Activated naive CD8-positive, alpha-beta T cell treated with anti-CD3 and anti-CD28 coated beads, Interleukin-2, amount 10 ng/mL, durations not matched to agents 7 days and 5 days (primary cell): ENCODE measurements around the gene ITIH2. TPM values are rescaled to one million over a fixed set of nuclear protein-coding genes. Genes with fewer than 3 reads are reported as not detected.
"Not testable (repeated sequence)": the region's sequence is repeated elsewhere in the genome, so short reads cannot be mapped to it uniquely, and the experiment has no call there.

Experiments used
- ATAC-seq: fragments of 150-1000 bp; cut with Tn5 transposase; one replicate; pipeline ENCODE4 v1.10.0; 2021; ENCODE audit warnings: low read depth, moderate library complexity
- POLR2A ChIA-PET: fragments of 350-600 bp; sonication (Branson Sonifier 250); formaldehyde crosslinking; loops from one replicate; lab custom pipeline; 2021; ENCODE audit warnings: antibody characterized with exemption; lab: Charles Lee
- DNase-seq: peaks from one replicate; pipeline ENCODE4 v3.0.0; 2021
- H3K27ac Mint-ChIP-seq: one replicate; pipeline ENCODE4 v1.8.0; 2022; ENCODE audit warnings: mild to moderate bottlenecking, mixed read lengths
- H3K27me3 Mint-ChIP-seq: one replicate; pipeline ENCODE4 v1.8.0; 2022; ENCODE audit warnings: mild to moderate bottlenecking, moderate library complexity, mixed read lengths
- H3K36me3 Mint-ChIP-seq: one replicate; pipeline ENCODE4 v1.8.0; 2021; ENCODE audit warnings: mild to moderate bottlenecking, mixed read lengths
- H3K4me1 Mint-ChIP-seq: one replicate; pipeline ENCODE4 v1.8.0; 2021; ENCODE audit warnings: mixed read lengths
- H3K4me3 Mint-ChIP-seq: one replicate; pipeline ENCODE4 v1.8.0; 2022; ENCODE audit warnings: mild to moderate bottlenecking, moderate library complexity, mixed read lengths
- H3K9me3 Mint-ChIP-seq: one replicate; pipeline ENCODE4 v1.8.0; 2021; ENCODE audit warnings: mixed read lengths
- total RNA-seq, 2 experiments: library from RNA; stranded (reverse); gene quantifications; one replicate each; pipeline ENCODE4 v1.2.3, GENCODE V29; 2021

The ITIH2 gene
- total RNA-seq, 2 experiments from 2014 or later: not detected

- H3K9me3 Mint-ChIP-seq: no peaks in the 10 kb centered on the region
- no peak overlapping the region for H3K4me3 Mint-ChIP-seq
- H3K27ac Mint-ChIP-seq: no peak overlapping the region
- H3K27me3 Mint-ChIP-seq: peaks cover 50% of the 10 kb centered on the region
- H3K4me1 Mint-ChIP-seq: no peaks in the 10 kb centered on the region
- DNase-seq: no peak
- POLR2A ChIA-PET: no interaction called here
- ATAC-seq: no peak
- no peaks in the 10 kb centered on the region for H3K36me3 Mint-ChIP-seq
These were observed 1.2 kb downstream of the ITIH2 start for GRCh38 chr10:7704071-7705016.

DNA sequence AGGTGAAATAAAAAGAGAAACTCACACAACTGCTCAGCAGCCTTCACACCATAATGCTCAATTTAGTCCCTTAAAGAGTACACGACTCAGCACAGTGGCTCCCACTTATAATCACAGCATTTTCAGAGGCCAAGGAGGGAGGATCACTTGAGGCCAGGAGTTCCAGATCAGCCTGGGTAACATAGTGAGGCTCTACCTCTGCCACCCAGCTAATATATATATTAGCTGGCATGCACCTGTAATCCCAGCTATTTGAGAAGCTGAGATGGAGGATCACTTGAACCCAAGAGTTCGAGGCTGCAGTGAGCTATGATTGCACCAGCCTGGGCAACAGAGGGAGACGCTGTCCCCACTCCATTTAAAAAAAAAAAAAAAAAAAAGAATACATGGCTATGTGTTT, 2.2 kb downstream of the ITIH2 start:
- H3K4me3 Mint-ChIP-seq: no peak overlapping the region
- DNase-seq (no peak), ATAC-seq (no peak)
- H3K27ac Mint-ChIP-seq: no peak overlapping the region
- POLR2A ChIA-PET: no interaction called here
- H3K27me3 Mint-ChIP-seq: peaks cover 50% of the 10 kb centered on the region
- no peaks in the 10 kb centered on the region for H3K4me1 Mint-ChIP-seq
- H3K36me3 Mint-ChIP-seq: no peaks in the 10 kb centered on the region
- H3K9me3 Mint-ChIP-seq: no peaks in the 10 kb centered on the region

GRCh38 chr10:7706534-7707073, 3.5 kb downstream of the ITIH2 start:
- Mint-ChIP-seq H3K27me3 (peaks cover 58% of the 10 kb centered on the region), H3K4me1 (no peaks in the 10 kb centered on the region), H3K9me3 (peaks cover 2% of the 10 kb centered on the region), H3K36me3 (no peaks in the 10 kb centered on the region), H3K4me3 (no peak overlapping the region), H3K27ac (no peak overlapping the region)
- no peak for ATAC-seq
- POLR2A ChIA-PET: no interaction called here
- no peak for DNase-seq

DNA sequence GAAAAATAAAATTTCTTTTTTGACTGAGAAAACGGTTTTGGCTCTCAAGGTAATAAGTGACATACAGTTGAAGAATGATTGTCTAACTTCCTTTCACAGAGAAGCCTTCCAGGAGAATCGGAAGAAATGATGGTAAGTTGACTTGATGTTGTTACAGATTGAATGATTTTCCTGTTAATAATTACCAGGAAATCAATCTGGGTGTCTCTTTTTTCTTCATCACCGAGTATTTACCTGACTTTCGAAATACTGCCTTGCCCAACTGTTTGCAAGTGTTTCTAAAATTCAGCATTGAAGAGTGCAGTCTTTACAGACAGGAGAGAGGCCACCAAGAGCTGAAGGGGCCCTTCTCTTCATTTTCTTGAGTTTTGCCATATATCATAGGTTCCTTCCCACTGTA, 4.0 kb downstream of the ITIH2 start:
- peaks cover 58% of the 10 kb centered on the region for H3K27me3 Mint-ChIP-seq
- DNase-seq: no peak
- H3K36me3 Mint-ChIP-seq: no peaks in the 10 kb centered on the region
- POLR2A ChIA-PET: no interaction called here
- H3K4me3 Mint-ChIP-seq: no peak overlapping the region
- H3K27ac Mint-ChIP-seq: no peak overlapping the region
- ATAC-seq: no peak
- peaks cover 2% of the 10 kb centered on the region for H3K9me3 Mint-ChIP-seq
- no peaks in the 10 kb centered on the region for H3K4me1 Mint-ChIP-seq

DNA sequence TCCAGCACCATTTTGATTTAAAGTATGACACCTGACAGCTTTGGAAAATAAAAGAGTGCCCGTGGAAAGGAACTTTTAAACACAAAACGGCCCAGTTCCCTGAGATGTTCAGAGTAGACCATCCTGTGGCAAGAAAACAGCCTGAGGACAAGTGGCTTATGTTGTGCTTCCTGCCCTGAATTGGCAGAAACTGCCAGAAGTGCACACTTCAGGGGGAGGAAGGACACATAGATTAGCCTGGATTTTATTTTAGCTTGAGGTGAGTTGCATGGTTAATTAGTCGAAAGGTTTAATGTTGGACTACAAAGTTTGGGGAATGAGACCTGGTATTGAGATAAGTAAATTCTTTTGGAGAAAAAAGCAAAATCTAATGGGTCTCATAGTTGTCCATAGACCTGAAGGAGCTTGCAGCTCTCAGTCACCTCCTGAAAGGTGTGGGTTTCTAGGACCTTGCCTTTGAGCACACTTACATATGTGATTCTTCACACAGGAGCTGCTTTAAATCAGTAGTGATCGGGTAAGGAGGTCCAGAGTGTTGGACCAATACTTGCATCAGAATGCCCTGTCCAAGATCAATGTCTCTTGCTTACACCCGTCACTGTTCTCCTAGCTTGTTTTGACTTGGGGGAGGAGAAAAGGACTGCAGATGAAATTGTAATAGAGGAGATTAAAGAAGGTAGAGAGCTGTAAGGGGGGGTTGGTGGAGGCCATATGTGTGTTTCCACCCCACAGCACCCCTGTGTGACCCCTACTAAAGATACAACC, 4.9 kb downstream of the ITIH2 start:
- peaks cover 49% of the 10 kb centered on the region for H3K27me3 Mint-ChIP-seq
- H3K27ac Mint-ChIP-seq: no peak overlapping the region
- no peak for DNase-seq
- H3K4me3 Mint-ChIP-seq: no peak overlapping the region
- no peaks in the 10 kb centered on the region for H3K36me3 Mint-ChIP-seq
- no peaks in the 10 kb centered on the region for H3K4me1 Mint-ChIP-seq
- POLR2A ChIA-PET: interaction anchor here (0.5 kb wide), 1 partner anchor 27 kb away, joined by 4 read pairs; no protein-coding TSS in a partner anchor
- ATAC-seq: no peak
- H3K9me3 Mint-ChIP-seq: peaks cover 2% of the 10 kb centered on the region

- POLR2A ChIA-PET: interaction anchor here (0.5 kb wide), 1 partner anchor 26 kb away, joined by 4 read pairs; no protein-coding TSS in a partner anchor
- peaks cover 41% of the 10 kb centered on the region for H3K27me3 Mint-ChIP-seq
- DNase-seq (no peak), ATAC-seq (no peak)
- no peaks in the 10 kb centered on the region for H3K36me3 Mint-ChIP-seq
- no peak overlapping the region for H3K27ac Mint-ChIP-seq
- no peak overlapping the region for H3K4me3 Mint-ChIP-seq
- H3K9me3 Mint-ChIP-seq: peaks cover 2% of the 10 kb centered on the region
- H3K4me1 Mint-ChIP-seq: no peaks in the 10 kb centered on the region
These were observed 5.7 kb downstream of the ITIH2 start for GRCh38 chr10:7708832-7709231.

GRCh38 chr10:7710446-7710845, 7.3 kb downstream of the ITIH2 start:
- POLR2A ChIA-PET: no interaction called here
- Mint-ChIP-seq H3K9me3 (peaks cover 2% of the 10 kb centered on the region), H3K27me3 (peaks cover 35% of the 10 kb centered on the region), H3K4me3 (no peak overlapping the region), H3K36me3 (no peaks in the 10 kb centered on the region), H3K27ac (no peak overlapping the region), H3K4me1 (no peaks in the 10 kb centered on the region)
- DNase-seq (no peak), ATAC-seq (no peak)

DNA sequence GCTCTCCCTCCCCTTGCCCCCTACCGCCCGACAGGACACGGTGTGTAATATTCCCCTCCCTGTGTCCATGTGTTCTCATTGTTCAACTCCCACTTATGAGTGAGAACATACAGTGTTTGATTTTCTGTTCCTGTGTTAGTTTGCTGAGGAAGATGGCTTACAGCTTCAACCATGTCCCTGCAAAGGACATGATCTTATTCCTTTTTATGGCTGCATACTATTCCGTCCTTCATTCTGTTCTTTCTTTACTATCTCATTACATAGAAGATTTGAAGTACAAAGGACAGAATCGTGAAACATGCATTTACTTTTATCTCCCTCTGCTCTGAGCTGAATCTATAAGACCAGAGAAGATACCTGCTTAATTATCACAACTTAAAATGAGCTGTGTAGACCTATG, 8.0 kb downstream of the ITIH2 start:
- H3K4me1 Mint-ChIP-seq, H3K36me3 Mint-ChIP-seq, ATAC-seq, H3K4me3 Mint-ChIP-seq, H3K27ac Mint-ChIP-seq, H3K9me3 Mint-ChIP-seq, POLR2A ChIA-PET, DNase-seq: not testable (repeated sequence)
- peaks cover 33% of the 10 kb centered on the region for H3K27me3 Mint-ChIP-seq

DNA sequence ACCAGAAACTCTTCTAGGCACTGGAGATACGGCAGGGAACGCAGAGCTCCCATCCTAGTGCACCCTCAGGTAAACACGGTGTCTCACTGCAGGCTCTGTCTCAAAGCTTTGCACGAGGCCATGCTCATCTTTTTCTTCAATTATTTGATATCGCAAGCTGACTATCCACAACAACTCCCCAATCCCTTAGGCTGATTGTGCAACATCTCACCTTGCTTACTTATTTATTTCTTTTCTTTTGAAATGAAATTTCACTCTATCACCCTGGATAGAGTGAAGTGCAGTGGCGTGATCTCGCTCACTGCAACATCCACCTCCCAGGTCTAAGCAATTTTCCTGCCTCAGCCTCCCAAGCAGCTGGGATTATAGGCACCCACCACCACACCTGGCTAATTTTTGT, 12.4 kb downstream of the ITIH2 start:
- POLR2A ChIA-PET: no interaction called here

GRCh38 chr10:7717767-7718166, 14.7 kb downstream of the ITIH2 start:
- no peak overlapping the region for H3K27ac Mint-ChIP-seq
- H3K9me3 Mint-ChIP-seq: no peaks in the 10 kb centered on the region
- POLR2A ChIA-PET: no interaction called here
- H3K4me3 Mint-ChIP-seq: peak overlapping the region; percentile 5
- DNase-seq (no peak), ATAC-seq (peak; percentile 50)
- H3K27me3 Mint-ChIP-seq: peaks cover 15% of the 10 kb centered on the region
- peaks cover 20% of the 10 kb centered on the region for H3K4me1 Mint-ChIP-seq
- no peaks in the 10 kb centered on the region for H3K36me3 Mint-ChIP-seq

More for the DNA sequence above, 12.4 kb downstream of the ITIH2 start:
- ATAC-seq: no peak
- Mint-ChIP-seq H3K36me3 (no peaks in the 10 kb centered on the region), H3K27me3 (peaks cover 18% of the 10 kb centered on the region), H3K4me1 (peaks cover 20% of the 10 kb centered on the region), H3K9me3 (peaks cover 2% of the 10 kb centered on the region), H3K27ac (no peak overlapping the region), H3K4me3 (no peak overlapping the region)
- no peak for DNase-seq

DNA sequence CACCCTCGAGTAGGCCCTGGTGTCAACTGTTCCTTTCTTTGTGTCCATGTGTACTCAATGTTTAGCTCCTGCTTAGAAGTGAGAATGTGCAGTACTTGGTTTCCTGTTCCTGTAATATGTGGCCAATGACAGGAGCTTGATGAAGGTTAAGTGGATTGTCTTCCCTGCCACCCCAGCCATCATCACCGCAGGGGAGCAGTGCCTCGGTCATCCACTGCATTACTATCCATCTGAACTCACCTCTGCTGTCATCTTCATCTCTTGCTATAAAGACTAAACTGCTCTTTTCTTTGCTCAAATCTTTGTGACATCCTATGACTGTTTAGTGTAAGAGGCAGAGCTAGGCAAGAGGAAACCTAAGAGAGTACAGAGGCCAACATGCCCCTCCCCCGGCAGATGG, 15.6 kb downstream of the ITIH2 start:
- Mint-ChIP-seq H3K27ac (no peak overlapping the region), H3K36me3 (no peaks in the 10 kb centered on the region), H3K27me3 (peaks cover 15% of the 10 kb centered on the region), H3K4me3 (no peak overlapping the region), H3K4me1 (peaks cover 20% of the 10 kb centered on the region), H3K9me3 (no peaks in the 10 kb centered on the region)
- POLR2A ChIA-PET: no interaction called here
- ATAC-seq: no peak
- DNase-seq: no peak

DNA sequence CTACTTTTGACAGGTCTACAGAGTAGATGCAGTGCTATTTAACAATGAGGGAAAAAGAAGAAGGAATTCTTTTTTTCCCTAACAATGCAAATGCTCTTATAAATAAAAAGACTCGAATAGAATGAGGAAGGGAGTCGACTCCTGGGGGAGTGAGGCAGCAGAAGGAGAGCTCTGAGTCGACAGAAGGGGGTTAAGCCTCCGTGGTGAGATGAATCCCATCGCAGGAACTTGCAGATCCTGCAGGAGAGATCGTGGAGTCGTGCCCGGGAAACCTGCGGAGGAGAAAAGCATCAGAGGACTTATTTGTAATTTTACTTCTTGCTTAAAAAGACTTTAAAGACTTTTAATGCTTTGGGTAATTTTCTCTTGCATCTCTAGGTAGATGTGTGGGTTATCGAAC, 17.4 kb downstream of the ITIH2 start:
- no peak overlapping the region for H3K4me3 Mint-ChIP-seq
- POLR2A ChIA-PET: no interaction called here
- H3K27me3 Mint-ChIP-seq: peaks cover 15% of the 10 kb centered on the region
- no peak overlapping the region for H3K27ac Mint-ChIP-seq
- no peaks in the 10 kb centered on the region for H3K9me3 Mint-ChIP-seq
- no peaks in the 10 kb centered on the region for H3K36me3 Mint-ChIP-seq
- ATAC-seq: no peak
- no peak for DNase-seq
- H3K4me1 Mint-ChIP-seq: peaks cover 20% of the 10 kb centered on the region

DNA sequence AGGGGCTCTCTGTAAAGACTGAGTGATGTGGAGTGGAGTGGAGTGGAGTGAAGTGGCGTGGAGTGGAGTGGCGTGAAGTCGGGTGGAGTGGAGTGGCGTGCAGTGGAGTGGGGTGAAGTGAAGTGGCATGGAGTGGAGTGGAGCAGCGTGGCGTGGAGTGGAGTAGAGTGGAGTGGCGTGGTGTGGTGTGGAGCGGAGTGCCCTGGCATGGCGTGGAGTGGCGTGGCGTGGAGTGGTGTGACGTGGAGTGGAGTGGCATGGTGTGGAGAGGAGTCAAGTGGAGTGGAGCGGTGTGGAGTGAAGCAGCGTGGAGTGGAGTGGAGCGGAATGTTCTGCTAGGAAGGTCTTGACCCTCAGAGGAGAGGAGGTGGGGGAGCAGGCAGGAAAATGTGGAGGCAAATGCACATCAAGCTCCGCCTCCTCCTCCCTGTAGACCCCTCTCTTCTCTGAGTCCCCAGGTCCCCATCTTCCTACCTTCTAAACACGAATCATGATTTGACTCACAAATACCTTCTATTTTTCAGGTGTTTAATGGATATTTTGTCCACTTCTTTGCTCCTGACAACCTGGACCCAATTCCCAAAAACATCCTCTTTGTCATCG, 19.9 kb downstream of the ITIH2 start:
- Mint-ChIP-seq H3K9me3 (no peaks in the 10 kb centered on the region), H3K27me3 (peaks cover 14% of the 10 kb centered on the region), H3K4me3 (no peak overlapping the region), H3K4me1 (peaks cover 13% of the 10 kb centered on the region), H3K27ac (no peak overlapping the region), H3K36me3 (no peaks in the 10 kb centered on the region)
- ATAC-seq (no peak), DNase-seq (no peak)
- POLR2A ChIA-PET: no interaction called here
